ENCODE results near the gene DECR2. TPM values are rescaled to one million over a fixed set of nuclear protein-coding genes. Genes with fewer than 3 reads are reported as not detected.

The DECR2 gene
- total RNA-seq, 1 experiment from 2014 or later, result 37.2 TPM

GRCh38 chr16:373020-373598 is 28.6 kb upstream of the DECR2 start:
- CTCF ChIA-PET, result interaction anchor here (0.5 kb wide), 1 partner anchor 17 kb away, joined by 3 read pairs; no protein-coding TSS in a partner anchor
- BruUV-seq (replicated peaks), result no TSS peak
- no peak overlapping the region for H3K27ac Mint-ChIP-seq (ENCODE audit: low read depth, unreplicated experiment)
- H3K4me1 Mint-ChIP-seq (ENCODE audit: insufficient read depth, unreplicated experiment), result no peaks in the 10 kb centered on the region
- H3K9me3 Mint-ChIP-seq (ENCODE audit: unreplicated experiment), result no peaks in the 10 kb centered on the region
- intact Hi-C loops (cut with micrococcal nuclease), result no loop called here
- H3K27me3 Mint-ChIP-seq (ENCODE audit: insufficient read depth, unreplicated experiment), result no peaks in the 10 kb centered on the region
- H3K36me3 Mint-ChIP-seq (ENCODE audit: insufficient read depth, unreplicated experiment), result peaks cover 20% of the 10 kb centered on the region
- POLR2A ChIA-PET, result no interaction called here
- no peak for TF ChIP-seq CTCF (IDR thresholded peaks at IDR 0.05; ENCODE audit: unreplicated experiment)
- DNase-seq (ENCODE audit: unreplicated experiment), result no peak
- no peak overlapping the region for H3K4me3 Mint-ChIP-seq (ENCODE audit: unreplicated experiment)

DNA sequence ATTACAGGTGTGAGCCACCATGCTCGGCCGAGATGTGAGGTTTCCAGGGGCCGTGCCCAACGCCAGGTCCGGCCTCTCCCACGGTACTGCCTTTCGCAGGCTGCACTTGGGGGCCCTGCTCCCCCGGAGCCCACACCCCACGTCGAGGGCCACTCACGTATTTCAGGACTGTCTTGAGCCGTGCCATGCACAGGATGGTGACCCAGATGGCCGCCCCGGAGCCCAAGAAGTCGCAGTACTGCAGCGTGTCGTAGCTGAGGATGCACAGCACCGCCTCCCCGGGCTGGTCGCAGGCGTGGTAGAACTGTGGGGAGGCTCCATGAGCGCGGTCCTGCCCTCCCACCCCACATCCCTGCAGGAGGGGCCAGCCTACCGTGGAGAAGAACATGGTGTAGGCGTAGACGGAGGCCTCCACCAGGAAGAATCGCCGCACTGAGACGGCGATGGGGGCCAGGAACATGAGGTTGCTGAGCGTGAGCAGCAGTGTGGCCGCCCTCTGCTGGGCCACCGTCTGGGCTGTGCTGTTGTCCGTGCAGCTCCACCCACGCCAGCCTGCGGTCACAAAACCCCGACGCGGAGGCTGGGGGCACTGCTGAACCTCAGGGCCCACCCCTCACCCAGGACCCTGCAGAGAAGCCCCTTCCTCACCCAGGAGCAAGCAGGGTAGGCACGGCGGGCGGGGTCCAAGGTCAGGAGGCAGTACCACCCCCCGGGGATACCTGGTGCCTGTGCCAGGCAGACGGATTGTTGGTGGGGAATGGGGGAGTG is 27.7 kb upstream of the DECR2 start:
- CTCF ChIA-PET, result interaction anchor here (0.6 kb wide), 1 partner anchor 29 kb away, joined by 4 read pairs; no protein-coding TSS in a partner anchor
- no peak for DNase-seq (ENCODE audit: unreplicated experiment)
- no peak overlapping the region for H3K27ac Mint-ChIP-seq (ENCODE audit: low read depth, unreplicated experiment)
- no peaks in the 10 kb centered on the region for H3K4me1 Mint-ChIP-seq (ENCODE audit: insufficient read depth, unreplicated experiment)
- POLR2A ChIA-PET, result no interaction called here
- BruUV-seq (replicated peaks), result no TSS peak
- H3K27me3 Mint-ChIP-seq (ENCODE audit: insufficient read depth, unreplicated experiment), result no peaks in the 10 kb centered on the region
- no peak overlapping the region for H3K4me3 Mint-ChIP-seq (ENCODE audit: unreplicated experiment)
- TF ChIP-seq CTCF (IDR thresholded peaks at IDR 0.05; ENCODE audit: unreplicated experiment), result no peak
- H3K36me3 Mint-ChIP-seq (ENCODE audit: insufficient read depth, unreplicated experiment), result peaks cover 17% of the 10 kb centered on the region
- H3K9me3 Mint-ChIP-seq (ENCODE audit: unreplicated experiment), result no peaks in the 10 kb centered on the region
- intact Hi-C loops (cut with micrococcal nuclease), result no loop called here

GRCh38 chr16:374616-374926 is 27.1 kb upstream of the DECR2 start:
- Mint-ChIP-seq H3K27ac (ENCODE audit: low read depth, unreplicated experiment) (no peak overlapping the region), H3K9me3 (ENCODE audit: unreplicated experiment) (no peaks in the 10 kb centered on the region), H3K27me3 (ENCODE audit: insufficient read depth, unreplicated experiment) (no peaks in the 10 kb centered on the region), H3K36me3 (ENCODE audit: insufficient read depth, unreplicated experiment) (peaks cover 15% of the 10 kb centered on the region), H3K4me1 (ENCODE audit: insufficient read depth, unreplicated experiment) (no peaks in the 10 kb centered on the region), H3K4me3 (ENCODE audit: unreplicated experiment) (no peak overlapping the region)
- BruUV-seq (replicated peaks), result no TSS peak
- ChIA-PET POLR2A (no interaction called here), CTCF (interaction anchor here (0.6 kb wide), 1 partner anchor 28 kb away, joined by 4 read pairs; no protein-coding TSS in a partner anchor)
- intact Hi-C loops (cut with micrococcal nuclease), result no loop called here
- TF ChIP-seq CTCF (IDR thresholded peaks at IDR 0.05; ENCODE audit: unreplicated experiment), result no peak
- DNase-seq (ENCODE audit: unreplicated experiment), result no peak

DNA sequence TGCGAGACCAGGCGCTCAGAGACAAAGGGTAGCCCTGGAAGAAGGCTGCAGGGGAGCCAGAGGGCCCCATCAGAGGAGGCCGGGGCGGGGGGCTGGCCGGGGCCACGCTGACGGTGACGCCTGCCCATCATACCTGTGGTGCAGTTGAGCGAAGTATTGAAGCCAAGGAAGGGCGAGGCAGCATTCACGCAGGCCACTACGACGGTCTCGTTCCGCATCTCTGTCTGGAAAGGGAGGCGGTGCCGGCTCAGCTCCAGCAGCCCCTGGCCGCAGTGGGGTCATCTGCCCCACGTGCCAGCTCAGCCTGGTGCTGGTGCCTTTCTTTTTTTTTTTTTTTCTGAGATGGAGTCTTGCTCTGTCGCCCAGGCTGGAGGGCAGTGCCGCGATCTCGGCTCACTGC is 26.5 kb upstream of the DECR2 start:
- intact Hi-C loops (cut with micrococcal nuclease), result no loop called here
- Mint-ChIP-seq H3K9me3 (ENCODE audit: unreplicated experiment) (no peaks in the 10 kb centered on the region), H3K4me3 (ENCODE audit: unreplicated experiment) (no peak overlapping the region), H3K27ac (ENCODE audit: low read depth, unreplicated experiment) (no peak overlapping the region), H3K27me3 (ENCODE audit: insufficient read depth, unreplicated experiment) (no peaks in the 10 kb centered on the region), H3K4me1 (ENCODE audit: insufficient read depth, unreplicated experiment) (no peaks in the 10 kb centered on the region), H3K36me3 (ENCODE audit: insufficient read depth, unreplicated experiment) (peaks cover 12% of the 10 kb centered on the region)
- ChIA-PET CTCF (no interaction called here), POLR2A (no interaction called here)
- DNase-seq (ENCODE audit: unreplicated experiment), result no peak
- BruUV-seq (replicated peaks), result no TSS peak
- TF ChIP-seq CTCF (IDR thresholded peaks at IDR 0.05; ENCODE audit: unreplicated experiment), result no peak
